ENCODE data around the gene PIANP.

DNA sequence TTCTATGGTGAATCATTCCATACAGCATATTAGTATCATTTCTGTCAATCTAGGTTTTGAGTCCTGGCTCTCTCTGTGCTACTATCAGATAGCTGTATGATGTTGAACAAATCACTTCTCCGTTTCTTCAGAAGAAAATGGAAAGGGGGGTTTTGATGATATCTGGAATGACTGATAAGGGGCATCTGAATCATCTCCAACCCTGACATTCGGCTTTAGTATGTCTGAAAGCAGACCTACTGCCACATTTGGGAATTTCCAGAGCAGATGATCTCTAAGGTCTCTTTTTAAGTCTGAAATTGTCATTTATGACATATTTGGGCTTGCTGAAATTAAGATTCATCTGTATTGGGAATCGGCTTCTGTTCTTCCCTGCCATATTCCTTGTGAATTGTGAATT is 42.2 kb upstream of the PIANP start:
- no peak for TF ChIP-seq POLR2A (IDR thresholded peaks at IDR 0.05)
- TF ChIP-seq CTCF (IDR thresholded peaks at IDR 0.05), result no peak

All from vagina (tissue), 2 donors.